Chondrocyte (in vitro differentiated cells): ENCODE results near the gene CYSRT1. TPM values are rescaled to one million over a fixed set of nuclear protein-coding genes. Genes with fewer than 3 reads are reported as not detected.

Experiments
- DNase-seq: peaks from one replicate; pipeline ENCODE4 v3.0.0; 2021; ENCODE audit warnings: mixed read lengths, low spot score
- H3K27ac Mint-ChIP-seq: one replicate; pipeline ENCODE4 v1.8.0; 2021; ENCODE audit warnings: mild to moderate bottlenecking, moderate library complexity, mixed read lengths; ENCODE audit not compliant: unreplicated experiment
- H3K27me3 Mint-ChIP-seq: 2 replicates; pipeline ENCODE4 v1.8.0; 2021; ENCODE audit warnings: low read depth, mixed read lengths
- H3K36me3 Mint-ChIP-seq: 2 replicates; pipeline ENCODE4 v1.8.0; 2021; ENCODE audit warnings: low read depth, mixed read lengths
- H3K4me1 Mint-ChIP-seq: 2 replicates; pipeline ENCODE4 v1.8.0; 2021; ENCODE audit warnings: low read depth, mild to moderate bottlenecking, mixed read lengths
- H3K4me3 Mint-ChIP-seq: one replicate; pipeline ENCODE4 v1.8.0; 2021; ENCODE audit warnings: mild to moderate bottlenecking, moderate library complexity, mixed read lengths; ENCODE audit not compliant: unreplicated experiment
- H3K9me3 Mint-ChIP-seq: 2 replicates; pipeline ENCODE4 v1.8.0; 2021; ENCODE audit warnings: low read depth, mixed read lengths
- long read RNA-seq: library from polyadenylated mRNA; stranded (forward); transcript quantifications from one replicate; pipeline ENCODE4 v2.0.0, GENCODE V29; 2021
- total RNA-seq: library from RNA; stranded (reverse); gene quantifications from 3 replicates; pipeline ENCODE4 v1.2.1, GENCODE V29; 2021
- TF ChIP-seq, protein P1 (sequence below): fragments of 200-600 bp; sonication (generic); IDR thresholded peaks from 2 replicates; pipeline ENCODE4 v1.5.0; 2021; ENCODE audit warnings: antibody characterized with exemption, mild to moderate bottlenecking, moderate library complexity

CYSRT1 gene, protein sequence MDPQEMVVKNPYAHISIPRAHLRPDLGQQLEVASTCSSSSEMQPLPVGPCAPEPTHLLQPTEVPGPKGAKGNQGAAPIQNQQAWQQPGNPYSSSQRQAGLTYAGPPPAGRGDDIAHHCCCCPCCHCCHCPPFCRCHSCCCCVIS
- total RNA-seq: 0.44 to 0.92 TPM (median 0.79 TPM) in 3 replicates
- long read RNA-seq: 0 reads

DNA sequence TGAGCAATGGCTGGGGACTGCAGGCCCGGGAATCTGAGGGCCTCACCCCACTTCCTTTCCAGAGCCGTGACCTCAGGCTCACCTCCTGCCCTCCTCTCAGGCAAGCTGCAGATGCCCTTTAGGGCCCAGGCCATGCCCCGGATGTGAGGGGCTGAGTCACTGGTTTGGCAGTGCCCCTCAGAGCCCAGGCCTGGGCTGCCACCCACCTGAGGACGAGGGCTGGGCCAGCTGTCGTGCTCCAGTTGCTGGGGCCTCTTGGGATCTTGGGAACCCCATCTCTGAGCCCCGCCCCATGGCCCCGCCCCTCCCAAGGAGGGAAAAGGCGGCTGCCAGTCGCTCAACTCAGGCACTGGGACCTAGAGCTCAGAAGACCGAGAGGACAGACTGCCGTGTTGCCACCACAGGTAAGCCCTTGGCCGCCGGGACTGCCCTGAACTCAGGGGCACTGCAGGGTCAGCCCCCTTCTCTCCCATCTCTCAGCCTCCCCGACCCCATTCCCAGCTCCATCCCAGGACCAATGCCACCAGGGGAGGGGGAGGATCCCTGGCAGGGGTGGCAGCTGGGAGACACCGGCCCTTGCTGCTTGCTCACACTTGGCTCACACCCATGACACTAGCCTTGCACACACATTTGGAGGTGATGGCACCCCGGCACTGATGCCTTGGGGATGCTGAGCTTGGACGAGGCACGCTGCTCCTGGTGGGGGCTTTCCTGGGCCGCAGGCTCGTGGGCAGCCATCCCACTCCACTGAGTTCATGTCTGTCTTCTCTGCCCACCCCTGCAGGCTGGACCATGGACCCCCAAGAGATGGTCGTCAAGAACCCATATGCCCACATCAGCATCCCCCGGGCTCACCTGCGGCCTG lies at the start of gene CYSRT1:
Gene CYSRT1, plus strand, starts transcription at position 345 of the 865 bp plus-strand sequence. Its CDS starts 448 bp downstream, at position 793.
- peaks cover 2% of the 10 kb centered on the region for H3K27me3 Mint-ChIP-seq
- no peaks in the 10 kb centered on the region for H3K9me3 Mint-ChIP-seq
- no peak within 1 kb of the TSS for H3K27ac Mint-ChIP-seq
- no peak for DNase-seq
- peak within 1 kb of the TSS; percentile 68 for H3K4me3 Mint-ChIP-seq
- no peaks in the 10 kb centered on the region for H3K36me3 Mint-ChIP-seq
- TF ChIP-seq, protein P1, sequence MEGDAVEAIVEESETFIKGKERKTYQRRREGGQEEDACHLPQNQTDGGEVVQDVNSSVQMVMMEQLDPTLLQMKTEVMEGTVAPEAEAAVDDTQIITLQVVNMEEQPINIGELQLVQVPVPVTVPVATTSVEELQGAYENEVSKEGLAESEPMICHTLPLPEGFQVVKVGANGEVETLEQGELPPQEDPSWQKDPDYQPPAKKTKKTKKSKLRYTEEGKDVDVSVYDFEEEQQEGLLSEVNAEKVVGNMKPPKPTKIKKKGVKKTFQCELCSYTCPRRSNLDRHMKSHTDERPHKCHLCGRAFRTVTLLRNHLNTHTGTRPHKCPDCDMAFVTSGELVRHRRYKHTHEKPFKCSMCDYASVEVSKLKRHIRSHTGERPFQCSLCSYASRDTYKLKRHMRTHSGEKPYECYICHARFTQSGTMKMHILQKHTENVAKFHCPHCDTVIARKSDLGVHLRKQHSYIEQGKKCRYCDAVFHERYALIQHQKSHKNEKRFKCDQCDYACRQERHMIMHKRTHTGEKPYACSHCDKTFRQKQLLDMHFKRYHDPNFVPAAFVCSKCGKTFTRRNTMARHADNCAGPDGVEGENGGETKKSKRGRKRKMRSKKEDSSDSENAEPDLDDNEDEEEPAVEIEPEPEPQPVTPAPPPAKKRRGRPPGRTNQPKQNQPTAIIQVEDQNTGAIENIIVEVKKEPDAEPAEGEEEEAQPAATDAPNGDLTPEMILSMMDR: no peak
- H3K4me1 Mint-ChIP-seq: peaks cover 13% of the 10 kb centered on the region

DNA sequence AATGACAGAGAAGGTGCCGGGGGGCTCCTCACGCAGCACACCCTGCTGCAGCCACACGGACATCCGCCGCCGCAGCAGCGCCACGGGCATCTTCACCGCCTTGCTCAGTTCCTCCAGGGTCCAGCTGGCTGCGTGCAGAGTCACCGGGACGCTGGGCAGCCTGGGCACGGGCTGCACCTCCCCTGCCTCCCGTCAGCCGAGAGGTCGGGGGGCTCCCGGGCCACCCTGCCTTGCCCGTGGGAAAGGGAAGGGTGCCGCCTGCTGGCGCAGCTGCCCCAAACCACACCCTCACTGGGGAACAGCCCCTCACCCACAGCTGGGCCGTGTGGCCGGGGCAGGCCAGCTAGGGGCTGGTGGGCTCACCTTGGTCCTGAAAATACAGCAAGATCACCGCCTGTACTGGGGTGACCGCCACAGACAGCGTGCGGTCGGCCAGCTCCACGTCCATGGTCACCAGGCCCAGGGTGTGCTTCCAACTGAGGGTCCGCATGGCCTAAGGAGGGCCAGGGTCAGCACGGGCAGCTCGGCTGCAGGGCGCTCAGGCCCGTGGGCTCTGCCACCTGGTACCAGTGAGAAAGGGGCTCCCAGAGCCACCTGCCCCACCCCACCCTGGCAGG lies 49.5 kb upstream of the CYSRT1 start:
- H3K9me3 Mint-ChIP-seq: no peaks in the 10 kb centered on the region
- no peak for DNase-seq
- no peak overlapping the region for H3K4me3 Mint-ChIP-seq
- peaks cover 11% of the 10 kb centered on the region for H3K36me3 Mint-ChIP-seq
- H3K4me1 Mint-ChIP-seq: no peaks in the 10 kb centered on the region
- H3K27ac Mint-ChIP-seq: no peak overlapping the region
- TF ChIP-seq, protein P1: no peak
- H3K27me3 Mint-ChIP-seq: peaks cover 2% of the 10 kb centered on the region

DNA sequence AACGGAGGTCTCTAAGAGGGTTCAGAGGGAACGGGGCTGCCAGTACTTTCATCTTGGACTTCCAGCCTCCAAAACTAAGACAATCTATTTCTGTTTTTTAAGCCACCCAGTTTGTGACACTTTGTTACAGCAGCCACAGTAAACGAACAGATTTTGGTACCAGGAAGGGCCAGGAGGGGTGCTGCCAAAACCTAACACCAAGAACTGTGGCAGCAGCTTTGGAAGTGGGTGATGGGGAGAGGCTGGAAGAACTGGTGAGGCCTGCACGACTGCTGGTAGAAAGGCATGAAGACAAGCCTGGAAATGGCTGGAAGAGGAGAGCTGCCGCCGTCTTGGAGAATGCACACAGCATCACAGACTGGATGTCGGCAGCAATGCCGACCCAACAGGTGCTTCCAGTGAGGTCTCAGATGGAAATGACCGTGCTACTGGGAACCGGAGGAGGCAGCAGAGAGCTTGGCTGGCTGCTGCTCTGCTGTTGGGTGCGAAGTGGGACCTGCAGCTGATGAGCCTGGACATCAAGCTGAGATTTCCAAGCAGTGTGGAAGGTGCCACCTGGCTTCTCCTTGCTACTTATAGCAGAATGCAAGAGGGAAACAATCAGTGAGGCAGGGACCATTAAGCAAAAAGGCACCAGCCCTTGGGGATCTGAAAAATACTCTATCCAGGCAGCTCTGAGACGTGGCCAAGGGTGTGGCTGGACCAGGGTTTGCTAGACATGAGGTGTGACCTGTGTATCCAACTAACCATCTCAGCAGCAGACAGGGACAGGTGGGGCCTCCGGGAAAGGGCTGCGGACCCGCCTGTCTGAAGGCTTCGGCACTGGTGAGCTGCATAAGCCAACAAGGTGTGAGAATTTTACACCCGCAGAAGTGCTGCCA lies 48.4 kb upstream of the CYSRT1 start:
- Mint-ChIP-seq H3K9me3 (no peaks in the 10 kb centered on the region), H3K27me3 (no peaks in the 10 kb centered on the region), H3K4me3 (no peak overlapping the region), H3K27ac (no peak overlapping the region), H3K4me1 (no peaks in the 10 kb centered on the region), H3K36me3 (peaks cover 11% of the 10 kb centered on the region)
- TF ChIP-seq, protein P1: peak; percentile 72
- DNase-seq: no peak

DNA sequence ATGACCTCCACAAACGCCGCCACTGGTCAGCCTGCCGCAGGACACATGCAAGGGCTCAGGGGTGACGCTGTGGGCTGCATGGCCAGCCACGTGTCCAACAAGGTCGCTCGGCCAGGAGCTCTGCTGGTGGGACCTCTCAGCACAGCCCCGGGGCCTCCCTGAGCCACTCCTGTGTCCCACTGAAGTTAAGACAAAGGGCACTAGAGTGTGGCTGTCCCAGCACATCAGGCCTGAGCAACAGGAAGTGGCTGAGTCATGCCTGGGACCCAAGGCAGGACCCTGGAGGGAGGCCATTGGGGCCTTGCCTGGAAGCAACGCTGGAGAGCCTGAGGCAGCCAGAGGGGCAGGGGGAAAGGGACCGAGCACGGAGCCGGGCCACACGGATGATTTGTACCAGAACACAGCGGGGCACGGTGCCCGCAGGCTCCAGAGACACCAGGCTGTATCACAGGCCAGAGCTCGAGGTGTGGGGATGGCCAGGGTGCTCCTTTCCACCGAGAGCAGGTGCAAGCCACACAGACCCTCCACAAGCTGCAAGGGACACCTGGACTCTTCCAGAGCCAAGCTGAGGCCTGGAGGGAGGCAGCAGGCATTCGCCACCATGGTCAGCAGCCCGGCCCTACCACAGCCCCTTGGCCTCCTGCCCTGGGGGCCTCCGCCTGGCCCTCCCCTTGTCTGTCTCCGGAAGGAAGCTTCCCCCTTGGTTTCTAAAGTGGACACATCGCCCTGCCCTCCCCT lies 46.6 kb upstream of the CYSRT1 start:
- Mint-ChIP-seq H3K27me3 (no peaks in the 10 kb centered on the region), H3K36me3 (peaks cover 14% of the 10 kb centered on the region), H3K4me3 (no peak overlapping the region), H3K27ac (no peak overlapping the region), H3K4me1 (no peaks in the 10 kb centered on the region), H3K9me3 (no peaks in the 10 kb centered on the region)
- TF ChIP-seq, protein P1: no peak
- no peak for DNase-seq
